Measurements from ENCODE around the gene KRT82. TPM values are rescaled to one million over a fixed set of nuclear protein-coding genes. Genes with fewer than 3 reads are reported as not detected.

Gene KRT82
- total and polyA plus RNA-seq, 2 experiments from 2014 or later, result not detected

DNA sequence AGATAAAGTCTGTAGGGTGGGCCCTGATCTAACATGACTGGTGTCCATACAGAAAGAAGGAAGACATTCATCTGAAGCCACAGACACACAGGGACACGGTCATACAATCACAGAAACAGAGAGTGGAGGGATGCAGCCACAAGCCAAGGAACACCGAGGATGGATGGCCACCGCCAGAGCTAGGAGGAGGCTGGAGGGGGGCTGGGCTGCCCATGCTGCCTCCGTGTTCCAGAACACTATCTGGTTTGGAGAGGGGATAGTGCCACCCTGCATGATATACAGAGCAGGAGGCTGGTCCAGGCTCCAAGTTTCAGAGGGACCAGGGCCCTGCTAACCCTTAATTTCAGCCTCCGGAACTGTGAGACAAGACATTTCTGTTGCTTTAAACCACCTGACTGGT, 19.3 kb upstream of the KRT82 start:
- Histone ChIP-seq H2AFZ (no peak overlapping the region), H4K20me1 (ENCODE audit: insufficient read depth, poor library complexity, severe bottlenecking) (no peaks in the 10 kb centered on the region), H3K4me1 (ENCODE audit: insufficient read depth) (peaks cover 16% of the 10 kb centered on the region), H3K79me2 (no peaks in the 10 kb centered on the region), H3K9me2 (replicated peaks; ENCODE audit: insufficient read depth) (no peaks in the 10 kb centered on the region), H3K27me3 (no peaks in the 10 kb centered on the region), H3K36me3 (replicated peaks; ENCODE audit: insufficient read depth, low read depth) (no peaks in the 10 kb centered on the region), H3K27ac (no peak overlapping the region), H3K9me3 (ENCODE audit: low read depth) (no peaks in the 10 kb centered on the region), H3K4me2 (no peak overlapping the region), H3K4me3 (no peak overlapping the region)
- TF ChIP-seq EZH2phosphoT487 (IDR thresholded peaks at IDR 0.05; ENCODE audit: low read depth, severe bottlenecking, unreplicated experiment), result no peak
- no peak for TF ChIP-seq EZH2 (IDR thresholded peaks at IDR 0.05; ENCODE audit: borderline replicate concordance)
- TF ChIP-seq, protein P1, sequence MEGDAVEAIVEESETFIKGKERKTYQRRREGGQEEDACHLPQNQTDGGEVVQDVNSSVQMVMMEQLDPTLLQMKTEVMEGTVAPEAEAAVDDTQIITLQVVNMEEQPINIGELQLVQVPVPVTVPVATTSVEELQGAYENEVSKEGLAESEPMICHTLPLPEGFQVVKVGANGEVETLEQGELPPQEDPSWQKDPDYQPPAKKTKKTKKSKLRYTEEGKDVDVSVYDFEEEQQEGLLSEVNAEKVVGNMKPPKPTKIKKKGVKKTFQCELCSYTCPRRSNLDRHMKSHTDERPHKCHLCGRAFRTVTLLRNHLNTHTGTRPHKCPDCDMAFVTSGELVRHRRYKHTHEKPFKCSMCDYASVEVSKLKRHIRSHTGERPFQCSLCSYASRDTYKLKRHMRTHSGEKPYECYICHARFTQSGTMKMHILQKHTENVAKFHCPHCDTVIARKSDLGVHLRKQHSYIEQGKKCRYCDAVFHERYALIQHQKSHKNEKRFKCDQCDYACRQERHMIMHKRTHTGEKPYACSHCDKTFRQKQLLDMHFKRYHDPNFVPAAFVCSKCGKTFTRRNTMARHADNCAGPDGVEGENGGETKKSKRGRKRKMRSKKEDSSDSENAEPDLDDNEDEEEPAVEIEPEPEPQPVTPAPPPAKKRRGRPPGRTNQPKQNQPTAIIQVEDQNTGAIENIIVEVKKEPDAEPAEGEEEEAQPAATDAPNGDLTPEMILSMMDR (IDR thresholded peaks at IDR 0.05; ENCODE audit: poor library complexity), result no peak
- 91% methylated on average over 5 of the region's 5 CpGs for WGBS (ENCODE audit: low lambda C conversion rate, missing lambda C conversion rate)
- DNase-seq (ENCODE audit: low spot score), result no peak

DNA sequence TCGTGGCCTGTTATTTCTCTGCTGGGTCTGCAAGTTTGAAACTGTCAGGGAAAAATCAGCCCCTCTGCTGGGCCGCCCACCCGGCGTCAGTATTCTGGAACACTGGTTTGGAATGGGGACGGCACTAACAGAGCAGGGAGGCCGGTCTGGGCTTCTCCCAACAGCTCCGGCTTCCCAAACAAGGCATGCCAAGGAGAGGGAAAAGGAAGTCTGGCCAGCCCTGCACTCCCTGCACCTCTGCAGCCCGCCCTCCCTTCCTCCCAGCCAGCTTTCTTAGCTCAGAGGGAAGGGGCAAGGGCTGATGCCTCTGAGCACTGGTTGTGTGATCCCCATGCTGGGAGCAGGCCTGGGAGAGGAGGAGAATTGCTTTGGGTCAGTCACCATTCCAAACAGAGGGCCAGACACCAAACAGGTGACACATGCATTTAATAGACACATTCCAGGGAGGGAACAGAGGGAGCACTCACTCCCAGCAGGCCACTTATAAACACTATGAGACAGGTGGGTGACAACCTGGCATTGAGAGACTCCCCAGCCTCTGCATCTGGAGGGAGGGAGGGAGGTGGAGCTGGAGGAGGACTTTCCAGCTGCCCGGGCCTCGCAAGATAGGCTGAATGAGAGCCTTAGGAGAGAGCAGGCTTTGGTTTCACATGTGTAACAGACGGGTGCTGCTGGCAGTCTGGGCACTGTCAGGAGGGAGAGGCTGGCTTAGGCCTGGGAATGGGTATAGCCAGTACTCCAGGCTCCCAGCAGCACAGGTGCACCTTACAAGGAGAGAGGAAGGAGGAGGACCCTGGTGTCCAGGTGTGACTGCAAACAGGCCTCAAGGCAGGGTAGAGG, 17.7 kb upstream of the KRT82 start:
- Histone ChIP-seq H3K4me3 (no peak overlapping the region), H2AFZ (no peak overlapping the region), H3K4me1 (ENCODE audit: insufficient read depth) (peaks cover 16% of the 10 kb centered on the region), H4K20me1 (ENCODE audit: insufficient read depth, poor library complexity, severe bottlenecking) (no peaks in the 10 kb centered on the region), H3K27ac (peak overlapping the region; percentile 67), H3K79me2 (no peaks in the 10 kb centered on the region), H3K36me3 (replicated peaks; ENCODE audit: insufficient read depth, low read depth) (no peaks in the 10 kb centered on the region), H3K9me2 (replicated peaks; ENCODE audit: insufficient read depth) (no peaks in the 10 kb centered on the region), H3K4me2 (no peak overlapping the region), H3K27me3 (no peaks in the 10 kb centered on the region), H3K9me3 (ENCODE audit: low read depth) (no peaks in the 10 kb centered on the region)
- WGBS (ENCODE audit: low lambda C conversion rate, missing lambda C conversion rate), result 44% methylated on average over 11 of the region's 11 CpGs
- TF ChIP-seq, protein P1 (IDR thresholded peaks at IDR 0.05; ENCODE audit: poor library complexity), result no peak
- TF ChIP-seq EZH2 (IDR thresholded peaks at IDR 0.05; ENCODE audit: borderline replicate concordance) (no peak), EZH2phosphoT487 (IDR thresholded peaks at IDR 0.05; ENCODE audit: low read depth, severe bottlenecking, unreplicated experiment) (no peak)
- DNase-seq (ENCODE audit: low spot score), result no peak

DNA sequence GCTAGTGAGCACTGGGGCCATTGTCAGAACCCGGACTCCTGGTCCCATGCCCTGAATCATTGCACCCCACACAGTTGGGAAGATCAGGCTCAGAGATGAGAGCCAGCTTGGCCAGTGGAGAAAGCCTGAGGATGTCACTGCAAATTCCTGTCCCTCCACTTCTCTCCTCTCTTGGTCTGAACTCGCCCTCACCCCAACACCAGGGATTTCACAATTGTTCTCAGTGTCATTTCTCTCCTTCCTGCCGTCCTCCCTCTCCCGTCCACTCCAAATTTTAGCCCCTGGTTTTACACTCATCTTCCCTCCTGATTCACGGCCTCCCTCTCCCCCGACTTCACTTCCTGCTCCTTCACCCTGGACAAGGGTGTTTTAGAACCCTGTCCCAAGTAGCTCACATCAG, 16.9 kb upstream of the KRT82 start:
- Histone ChIP-seq H3K9me2 (replicated peaks; ENCODE audit: insufficient read depth) (no peaks in the 10 kb centered on the region), H3K4me3 (no peak overlapping the region), H3K79me2 (no peaks in the 10 kb centered on the region), H3K4me2 (no peak overlapping the region), H3K27me3 (no peaks in the 10 kb centered on the region), H3K9me3 (ENCODE audit: low read depth) (no peaks in the 10 kb centered on the region), H3K36me3 (replicated peaks; ENCODE audit: insufficient read depth, low read depth) (no peaks in the 10 kb centered on the region), H3K27ac (peak overlapping the region; percentile 67), H3K4me1 (ENCODE audit: insufficient read depth) (peaks cover 16% of the 10 kb centered on the region), H4K20me1 (ENCODE audit: insufficient read depth, poor library complexity, severe bottlenecking) (no peaks in the 10 kb centered on the region), H2AFZ (no peak overlapping the region)
- TF ChIP-seq EZH2phosphoT487 (IDR thresholded peaks at IDR 0.05; ENCODE audit: low read depth, severe bottlenecking, unreplicated experiment), result no peak
- TF ChIP-seq, protein P1 (IDR thresholded peaks at IDR 0.05; ENCODE audit: poor library complexity), result no peak
- 78% methylated on average over 6 of the region's 6 CpGs for WGBS (ENCODE audit: low lambda C conversion rate, missing lambda C conversion rate)
- DNase-seq (ENCODE audit: low spot score), result no peak

Measured in hepatocyte (in vitro differentiated cells).